ENCODE data around the gene CSAD. TPM values are rescaled to one million over a fixed set of nuclear protein-coding genes. Genes with fewer than 3 reads are reported as not detected.
A peak's percentile ranks its signal among the peaks of the same experiment; 100 is the strongest.

Gene CSAD
- total RNA-seq, 2 experiments from 2014 or later, result 25.8 to 26.9 TPM

- no peaks in the 10 kb centered on the region for H4K20me1 ChIP-seq (ENCODE audit: insufficient read depth, low read length)
- BruUV-seq (replicated peaks), result no TSS peak
- intact Hi-C loops (cut with micrococcal nuclease; ENCODE audit: unreplicated experiment), result no loop called here
- H3K9me2 ChIP-seq (ENCODE audit: insufficient read depth, low read length), result no peaks in the 10 kb centered on the region
- no peaks in the 10 kb centered on the region for H3K9me3 ChIP-seq (ENCODE audit: low read length)
- H3K27ac ChIP-seq (ENCODE audit: low read depth, low read length, poor library complexity, severe bottlenecking), result no peak overlapping the region
- peaks cover 15% of the 10 kb centered on the region; the same call in 1 of the 2 replicates for H3K79me2 ChIP-seq (ENCODE audit: insufficient read depth, low read depth, low read length)
- no peak for DNase-seq (ENCODE audit: low spot score)
- POLR2A ChIA-PET, result interaction anchor here (0.5 to 1.3 kb wide), 6 partner anchors 11 to 75 kb away, joined by 3 to 8 read pairs (median 4); partner anchors contain the start of genes CSAD, ITGB7 and ZNF740
- CTCF ChIA-PET (ENCODE audit: unreplicated experiment), result interaction anchor here (1.0 kb wide), 1 partner anchor 16 kb away, joined by 3 read pairs; no protein-coding TSS in a partner anchor
- no peak overlapping the region for H2AFZ ChIP-seq (ENCODE audit: low read length)
- peaks cover 93% of the 10 kb centered on the region for H3K36me3 ChIP-seq (ENCODE audit: insufficient read depth, low read length)
- no peak for TF ChIP-seq EZH2phosphoT487 (IDR thresholded peaks at IDR 0.05; ENCODE audit: borderline replicate concordance, low read depth, low read length)
- no peak for TF ChIP-seq CTCF (conservative IDR thresholded peaks at IDR 0.05; ENCODE audit: low read length)
- peaks cover 29% of the 10 kb centered on the region for H3K4me1 ChIP-seq (ENCODE audit: insufficient read depth, low read length, poor library complexity, severe bottlenecking)
- no peak overlapping the region for H3K4me2 ChIP-seq (ENCODE audit: low read length)
- H3K4me3 ChIP-seq (ENCODE audit: low read depth, low read length, poor library complexity, severe bottlenecking), result no peak overlapping the region
Measured at GRCh38 chr12:53195516-53196420, 15.0 kb upstream of the CSAD start.

- TSS peak; percentile 22 for BruUV-seq (replicated peaks)
- Histone ChIP-seq H3K79me2 (ENCODE audit: insufficient read depth, low read depth, low read length) (peaks cover 13% of the 10 kb centered on the region; the same call in 1 of the 2 replicates), H3K4me3 (ENCODE audit: low read depth, low read length, poor library complexity, severe bottlenecking) (no peak overlapping the region), H3K27ac (ENCODE audit: low read depth, low read length, poor library complexity, severe bottlenecking) (peak overlapping the region; percentile 26), H3K4me1 (ENCODE audit: insufficient read depth, low read length, poor library complexity, severe bottlenecking) (peaks cover 21% of the 10 kb centered on the region), H3K9me2 (ENCODE audit: insufficient read depth, low read length) (no peaks in the 10 kb centered on the region), H3K4me2 (ENCODE audit: low read length) (no peak overlapping the region), H4K20me1 (ENCODE audit: insufficient read depth, low read length) (no peaks in the 10 kb centered on the region), H3K9me3 (ENCODE audit: low read length) (no peaks in the 10 kb centered on the region), H2AFZ (ENCODE audit: low read length) (no peak overlapping the region), H3K36me3 (ENCODE audit: insufficient read depth, low read length) (peaks cover 99% of the 10 kb centered on the region)
- POLR2A ChIA-PET, result interaction anchor here (0.8 to 1.3 kb wide), 5 partner anchors 10 to 19 kb away, joined by 3 to 8 read pairs (median 4); partner anchors contain the start of genes CSAD, ITGB7 and ZNF740
- no peak for DNase-seq (ENCODE audit: low spot score)
- TF ChIP-seq CTCF (conservative IDR thresholded peaks at IDR 0.05; ENCODE audit: low read length) (no peak), EZH2phosphoT487 (IDR thresholded peaks at IDR 0.05; ENCODE audit: borderline replicate concordance, low read depth, low read length) (no peak)
- CTCF ChIA-PET (ENCODE audit: unreplicated experiment), result interaction anchor here (1.0 kb wide), 2 partner anchors 10 to 16 kb away, joined by 3 read pairs; no protein-coding TSS in a partner anchor
- intact Hi-C loops (cut with micrococcal nuclease; ENCODE audit: unreplicated experiment), result no loop called here
Measured at GRCh38 chr12:53194973-53195372, 14.2 kb upstream of the CSAD start.

All from OCI-LY7 (cell line).